Measurements from ENCODE around the gene PPFIA3.

DNA sequence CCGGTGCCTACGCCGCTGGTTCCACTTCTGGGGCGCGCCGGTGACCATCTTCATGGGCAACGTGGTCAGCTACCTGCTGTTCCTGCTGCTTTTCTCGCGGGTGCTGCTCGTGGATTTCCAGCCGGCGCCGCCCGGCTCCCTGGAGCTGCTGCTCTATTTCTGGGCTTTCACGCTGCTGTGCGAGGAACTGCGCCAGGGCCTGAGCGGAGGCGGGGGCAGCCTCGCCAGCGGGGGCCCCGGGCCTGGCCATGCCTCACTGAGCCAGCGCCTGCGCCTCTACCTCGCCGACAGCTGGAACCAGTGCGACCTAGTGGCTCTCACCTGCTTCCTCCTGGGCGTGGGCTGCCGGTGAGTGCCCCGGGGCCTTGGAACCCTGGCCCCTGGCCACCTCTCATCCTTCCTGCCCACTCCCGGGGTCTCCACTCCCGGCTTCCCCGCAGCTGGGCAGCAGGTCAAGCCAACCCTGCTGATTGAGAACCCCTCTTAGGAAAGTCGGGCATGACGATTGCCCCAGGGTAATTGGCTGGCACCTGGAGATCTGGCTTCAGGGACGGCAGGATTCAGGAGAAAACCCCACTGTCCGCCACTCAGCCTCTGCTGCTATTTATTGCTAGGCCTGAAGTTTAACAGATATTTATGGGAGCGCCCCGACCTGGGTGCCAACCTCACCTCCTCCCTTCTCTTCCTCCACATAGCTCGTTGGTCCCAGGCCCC, 77.3 kb downstream of the PPFIA3 start:
- TF ChIP-seq EZH2 (IDR thresholded peaks at IDR 0.05; ENCODE audit: borderline replicate concordance): no peak
- TF ChIP-seq, protein P1, sequence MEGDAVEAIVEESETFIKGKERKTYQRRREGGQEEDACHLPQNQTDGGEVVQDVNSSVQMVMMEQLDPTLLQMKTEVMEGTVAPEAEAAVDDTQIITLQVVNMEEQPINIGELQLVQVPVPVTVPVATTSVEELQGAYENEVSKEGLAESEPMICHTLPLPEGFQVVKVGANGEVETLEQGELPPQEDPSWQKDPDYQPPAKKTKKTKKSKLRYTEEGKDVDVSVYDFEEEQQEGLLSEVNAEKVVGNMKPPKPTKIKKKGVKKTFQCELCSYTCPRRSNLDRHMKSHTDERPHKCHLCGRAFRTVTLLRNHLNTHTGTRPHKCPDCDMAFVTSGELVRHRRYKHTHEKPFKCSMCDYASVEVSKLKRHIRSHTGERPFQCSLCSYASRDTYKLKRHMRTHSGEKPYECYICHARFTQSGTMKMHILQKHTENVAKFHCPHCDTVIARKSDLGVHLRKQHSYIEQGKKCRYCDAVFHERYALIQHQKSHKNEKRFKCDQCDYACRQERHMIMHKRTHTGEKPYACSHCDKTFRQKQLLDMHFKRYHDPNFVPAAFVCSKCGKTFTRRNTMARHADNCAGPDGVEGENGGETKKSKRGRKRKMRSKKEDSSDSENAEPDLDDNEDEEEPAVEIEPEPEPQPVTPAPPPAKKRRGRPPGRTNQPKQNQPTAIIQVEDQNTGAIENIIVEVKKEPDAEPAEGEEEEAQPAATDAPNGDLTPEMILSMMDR (IDR thresholded peaks at IDR 0.05; ENCODE audit: poor library complexity): no peak
